Fibroblast of lung (primary cell): ENCODE data around the gene MYO5B. TPM values are rescaled to one million over a fixed set of nuclear protein-coding genes. Genes with fewer than 3 reads are reported as not detected.

Experiments used
- DNase-seq, 2 donors: peaks; one replicate each; pipeline versions ENCODE4 v3.0.0 to v3.0.0-alpha.2; 2010; ENCODE audit warnings: low read depth in 2 of 2
- H2AFZ ChIP-seq: 2 replicates; pipeline ENCODE4 v1.5.1; 2012; ENCODE audit warnings: low read length, control low read depth, inconsistent platforms
- H3K27ac ChIP-seq: 2 replicates; pipeline ENCODE4 v1.5.1; 2011; ENCODE audit warnings: low read length, control low read depth; ENCODE audit not compliant: insufficient read depth
- H3K27me3 ChIP-seq: 2 replicates; pipeline ENCODE4 v1.5.1; 2011; ENCODE audit warnings: mild to moderate bottlenecking, low read length; ENCODE audit not compliant: control insufficient read depth, insufficient read depth
- H3K36me3 ChIP-seq: 2 replicates; pipeline ENCODE4 v1.5.1; 2011; ENCODE audit warnings: low read length; ENCODE audit not compliant: control insufficient read depth, insufficient read depth
- H3K4me1 ChIP-seq: 2 replicates; pipeline ENCODE4 v1.5.1; 2011; ENCODE audit warnings: low read length; ENCODE audit not compliant: control insufficient read depth, insufficient read depth; ENCODE audit errors: extremely low read depth
- H3K4me2 ChIP-seq: 2 replicates; pipeline ENCODE4 v1.5.1; 2011; ENCODE audit warnings: low read length, control low read depth; ENCODE audit not compliant: insufficient read depth; ENCODE audit errors: extremely low read depth
- H3K4me3 ChIP-seq, 4 experiments: fragments of 200-600 bp in 1 of 4; sonication (generic) in 1 of 4; replicated peaks in 1 of 4; 2 replicates each; pipeline ENCODE4 v1.5.1; 2011 to 2016; ENCODE audit warnings: low read length in 4 of 4, low read depth in 3 of 4, mild to moderate bottlenecking in 3 of 4, control low read depth in 2 of 4, inconsistent platforms in 1 of 4, mixed read lengths in 1 of 4; ENCODE audit not compliant: insufficient read depth in 1 of 4; ENCODE audit errors: control extremely low read depth in 1 of 4
- H3K79me2 ChIP-seq: 2 replicates; pipeline ENCODE4 v1.5.1; 2012; ENCODE audit warnings: mild to moderate bottlenecking, low read length, inconsistent platforms; ENCODE audit not compliant: control insufficient read depth, insufficient read depth
- H3K9ac ChIP-seq: 2 replicates; pipeline ENCODE4 v1.5.1; 2011; ENCODE audit warnings: mild to moderate bottlenecking, low read length, control low read depth; ENCODE audit not compliant: insufficient read depth
- H3K9me3 ChIP-seq: 2 replicates; pipeline ENCODE4 v1.5.1; 2012; ENCODE audit warnings: low read depth, low read length; ENCODE audit not compliant: control insufficient read depth, insufficient read depth
- H4K20me1 ChIP-seq: 2 replicates; pipeline ENCODE4 v1.5.1; 2011; ENCODE audit warnings: low read length; ENCODE audit not compliant: control insufficient read depth, insufficient read depth; ENCODE audit errors: extremely low read depth
- CTCF ChIP-seq, 2 donors: IDR thresholded peaks in 1 of 2; conservative IDR thresholded peaks in 1 of 2; 1 replicate in 1 of 2; 2 replicates in 1 of 2; pipeline ENCODE4 v1.5.1; 2011 to 2012; ENCODE audit warnings: low read length in 2 of 2, control low read depth in 1 of 2, inconsistent platforms in 1 of 2, low read depth in 1 of 2, mild to moderate bottlenecking in 1 of 2
- EZH2 ChIP-seq: IDR thresholded peaks from 2 replicates; pipeline ENCODE4 v1.5.1; 2012; ENCODE audit warnings: low read length, control low read depth, mild to moderate bottlenecking; ENCODE audit errors: missing control alignments
- polyA plus RNA-seq, 2 donors: library from polyadenylated mRNA; depleted of rRNA in 1 of 2; stranded (reverse) in 1 of 2; unstranded in 1 of 2; fragments of >200 nt; gene quantifications; 2 replicates each; pipeline ENCODE4 v1.2.1, GENCODE V29; 2011 to 2012; ENCODE audit warnings: missing spikeins in 1 of 2
- total RNA-seq: library from RNA; depleted of rRNA; stranded (reverse); fragments of >200 nt; gene quantifications from 2 replicates; pipeline ENCODE4 v1.2.1, GENCODE V29; 2014

Gene MYO5B
- total and polyA plus RNA-seq, 2 donors (not counting 1 experiment from before 2014, with no cell fraction given), result under 0.01 to 0.06 TPM

- H2AFZ ChIP-seq, result no peak overlapping the region
- H3K36me3 ChIP-seq, result no peaks in the 10 kb centered on the region
- H3K79me2 ChIP-seq, result no peaks in the 10 kb centered on the region
- H3K4me2 ChIP-seq, result no peak overlapping the region
- no peak for DNase-seq
- H3K9me3 ChIP-seq, result no peaks in the 10 kb centered on the region
- H4K20me1 ChIP-seq, result no peaks in the 10 kb centered on the region
- H3K4me1 ChIP-seq, result no peaks in the 10 kb centered on the region
- no peaks in the 10 kb centered on the region for H3K27me3 ChIP-seq
- TF ChIP-seq CTCF (conservative IDR thresholded peaks at IDR 0.05 in 1 of 2, IDR thresholded peaks at IDR 0.05 in 1 of 2; ENCODE audit: low read depth in 1 of 2, low read length in 2 of 2), result no peak
- TF ChIP-seq EZH2, result no peak
- H3K27ac ChIP-seq, result no peak overlapping the region
- H3K4me3 ChIP-seq, result no peak overlapping the region
- no peak overlapping the region for H3K9ac ChIP-seq
These were observed 164.8 kb downstream of the MYO5B start for GRCh38 chr18:50030146-50030545.

- TF ChIP-seq EZH2, result no peak
- no peak for TF ChIP-seq CTCF (conservative IDR thresholded peaks at IDR 0.05 in 1 of 2, IDR thresholded peaks at IDR 0.05 in 1 of 2; ENCODE audit: low read depth in 1 of 2, low read length in 2 of 2)
- H3K36me3 ChIP-seq, result no peaks in the 10 kb centered on the region
- H3K9ac ChIP-seq, result no peak overlapping the region
- no peak overlapping the region for H3K27ac ChIP-seq
- DNase-seq, result no peak
- no peaks in the 10 kb centered on the region for H4K20me1 ChIP-seq
- H3K27me3 ChIP-seq, result no peaks in the 10 kb centered on the region
- H3K4me1 ChIP-seq, result no peaks in the 10 kb centered on the region
- no peak overlapping the region for H3K4me2 ChIP-seq
- H2AFZ ChIP-seq, result no peak overlapping the region
- H3K79me2 ChIP-seq, result no peaks in the 10 kb centered on the region
- H3K9me3 ChIP-seq, result no peaks in the 10 kb centered on the region
- H3K4me3 ChIP-seq, result no peak overlapping the region
These were observed 167.0 kb downstream of the MYO5B start for GRCh38 chr18:50027996-50028395.

DNA sequence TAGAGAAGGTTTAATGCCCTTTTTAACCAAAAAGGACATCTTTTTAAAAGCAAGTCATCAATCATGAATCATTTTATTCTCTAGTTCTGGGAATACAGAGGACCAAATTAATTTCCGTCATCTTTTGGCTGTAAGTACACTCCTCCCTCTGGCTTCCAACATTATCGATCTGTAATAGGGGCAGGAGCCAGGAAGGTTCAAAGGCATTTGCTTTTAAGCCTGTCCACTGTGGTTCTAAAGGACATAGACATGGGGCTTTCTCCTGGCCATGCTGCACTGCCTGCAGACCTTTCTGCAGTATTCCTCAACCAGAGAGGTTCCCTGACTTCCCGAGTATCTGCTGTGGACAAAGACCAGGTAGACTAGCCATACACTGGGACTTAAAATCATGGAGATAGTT is 170.5 kb downstream of the MYO5B start:
- Histone ChIP-seq H3K4me1 (no peaks in the 10 kb centered on the region), H3K9ac (no peak overlapping the region), H3K27ac (no peak overlapping the region), H3K9me3 (no peaks in the 10 kb centered on the region), H3K79me2 (no peaks in the 10 kb centered on the region), H3K4me2 (no peak overlapping the region), H4K20me1 (no peaks in the 10 kb centered on the region), H3K36me3 (no peaks in the 10 kb centered on the region), H3K4me3 (no peak overlapping the region), H3K27me3 (no peaks in the 10 kb centered on the region), H2AFZ (no peak overlapping the region)
- DNase-seq, result no peak
- TF ChIP-seq CTCF (conservative IDR thresholded peaks at IDR 0.05 in 1 of 2, IDR thresholded peaks at IDR 0.05 in 1 of 2; ENCODE audit: low read depth in 1 of 2, low read length in 2 of 2), result no peak
- no peak for TF ChIP-seq EZH2
